ENCODE results near the gene ZSCAN10. TPM values are rescaled to one million over a fixed set of nuclear protein-coding genes. Genes with fewer than 3 reads are reported as not detected.
A peak's percentile ranks its signal among the peaks of the same experiment; 100 is the strongest.

ZSCAN10 gene
- total RNA-seq, 4 donors from 2014 or later: 1.7 TPM; not detected in 3

- Histone ChIP-seq H3K4me3 (no peak overlapping the region), H3K9me3 (no peaks in the 10 kb centered on the region), H3K4me1 (peaks cover 0 to 24% (median 18%) of the 10 kb centered on the region in 3 donors), H3K27me3 (peaks cover 73% of the 10 kb centered on the region), H3K36me3 (no peaks in the 10 kb centered on the region), H3K27ac (no peak overlapping the region)
- no peak for ATAC-seq
- TF ChIP-seq EP300 (IDR thresholded peaks at IDR 0.05): no peak
- TF ChIP-seq CTCF (IDR thresholded peaks at IDR 0.05): no peak
- no peak for TF ChIP-seq POLR2AphosphoS5 (IDR thresholded peaks at IDR 0.05)
- TF ChIP-seq POLR2A (IDR thresholded peaks at IDR 0.05): no peak
- WGBS, 2 donors (ENCODE audit: low coverage in 1 of 2): 76 to 94% methylated on average over 3 to 5 of the region's 26 CpGs
Measured at GRCh38 chr16:3049921-3050481, 49.1 kb downstream of the ZSCAN10 start.

DNA sequence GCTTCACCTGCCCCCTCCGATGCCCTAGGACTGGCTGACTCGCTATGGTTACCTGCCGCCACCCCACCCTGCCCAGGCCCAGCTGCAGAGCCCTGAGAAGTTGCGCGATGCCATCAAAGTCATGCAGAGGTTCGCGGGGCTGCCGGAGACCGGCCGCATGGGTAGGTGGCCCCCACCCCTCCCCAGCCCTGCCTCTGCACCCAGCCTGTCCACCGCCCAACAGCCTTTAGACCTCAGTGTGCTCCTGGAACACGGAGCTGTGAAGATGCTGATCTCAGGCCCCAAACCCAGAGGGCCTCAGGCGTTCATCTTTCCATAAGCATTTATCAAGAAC, 51.7 kb downstream of the ZSCAN10 start:
- no peak overlapping the region for H3K27ac ChIP-seq
- TF ChIP-seq CTCF (IDR thresholded peaks at IDR 0.05): no peak
- no peak for TF ChIP-seq POLR2A (IDR thresholded peaks at IDR 0.05)
- TF ChIP-seq POLR2AphosphoS5 (IDR thresholded peaks at IDR 0.05): no peak
- TF ChIP-seq EP300 (IDR thresholded peaks at IDR 0.05): no peak
- 40% methylated on average over 1 of the region's 13 CpGs; no CpG with 5 or more reads in 1 of the 2 donors for WGBS, 2 donors (ENCODE audit: low coverage in 1 of 2)
- no peak overlapping the region for H3K4me3 ChIP-seq
- ATAC-seq: no peak
- H3K36me3 ChIP-seq: no peaks in the 10 kb centered on the region
- peaks cover 0 to 27% (median 18%) of the 10 kb centered on the region in 3 donors for H3K4me1 ChIP-seq
- no peaks in the 10 kb centered on the region for H3K9me3 ChIP-seq
- H3K27me3 ChIP-seq: peaks cover 99% of the 10 kb centered on the region

DNA sequence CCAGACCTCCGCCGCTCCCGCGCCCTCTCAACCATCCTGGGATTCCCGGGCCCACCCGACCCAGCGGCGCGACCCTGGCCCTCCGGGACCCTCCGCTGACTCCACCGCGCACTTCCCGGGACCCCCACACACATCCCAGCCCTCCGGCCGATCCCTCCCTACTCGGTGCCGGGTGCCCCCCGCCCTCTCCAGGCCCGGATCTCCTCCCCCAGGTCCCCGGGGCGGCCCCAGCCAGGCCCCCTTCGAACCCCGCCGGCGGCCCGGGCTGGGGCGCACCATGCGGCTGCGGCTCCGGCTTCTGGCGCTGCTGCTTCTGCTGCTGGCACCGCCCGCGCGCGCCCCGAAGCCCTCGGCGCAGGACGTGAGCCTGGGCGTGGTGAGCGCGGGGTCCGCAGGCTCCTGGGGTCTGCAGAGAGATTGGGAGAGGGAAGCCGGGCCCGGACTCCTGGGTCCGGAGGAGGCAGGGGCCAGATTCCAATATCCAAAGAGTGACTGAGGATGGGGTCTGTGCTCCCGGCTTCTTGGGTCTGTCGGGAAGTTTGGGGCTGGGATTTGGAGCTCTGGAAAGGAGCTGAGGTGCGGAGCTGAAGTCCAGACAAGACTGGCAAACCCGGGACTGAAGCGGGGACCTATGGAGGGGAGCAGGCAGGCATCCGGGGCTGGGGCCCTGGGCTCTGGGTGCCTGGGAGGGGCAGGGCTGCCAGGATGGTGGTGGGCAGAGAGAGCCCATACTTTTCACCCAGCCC, 52.3 kb downstream of the ZSCAN10 start:
- H3K4me1 ChIP-seq: peaks cover 0 to 27% (median 18%) of the 10 kb centered on the region in 3 donors
- H3K9me3 ChIP-seq: no peaks in the 10 kb centered on the region
- peaks cover 98% of the 10 kb centered on the region for H3K27me3 ChIP-seq
- ATAC-seq: no peak
- WGBS, 2 donors (ENCODE audit: low coverage in 1 of 2): 0% methylated on average over 1 of the region's 54 CpGs
- TF ChIP-seq EP300 (IDR thresholded peaks at IDR 0.05) (no peak), CTCF (IDR thresholded peaks at IDR 0.05) (no peak), POLR2AphosphoS5 (IDR thresholded peaks at IDR 0.05) (no peak), POLR2A (IDR thresholded peaks at IDR 0.05) (no peak)
- no peak overlapping the region for H3K27ac ChIP-seq
- no peaks in the 10 kb centered on the region for H3K36me3 ChIP-seq
- peak overlapping the region in 1 of 2 donors; percentile 51 for H3K4me3 ChIP-seq

GRCh38 chr16:3045758-3046640, 53.1 kb downstream of the ZSCAN10 start, which contains the start of gene MMP25:
TSS of gene MMP25 (plus strand) at chr16:3046561. CDS start at chr16:3046918, 357 bp downstream.
- H3K4me3 ChIP-seq: peak within 1 kb of the TSS; percentile 1 to 51
- H3K36me3 ChIP-seq: no peaks in the 10 kb centered on the region
- H3K27ac ChIP-seq: peak within 1 kb of the TSS in 1 of 4 donors; percentile 27
- peak; percentile 42 for ATAC-seq
- no peaks in the 10 kb centered on the region for H3K9me3 ChIP-seq
- 0% methylated on average over 1 to 2 of the region's 86 CpGs for WGBS, 2 donors (ENCODE audit: low coverage in 1 of 2)
- TF ChIP-seq CTCF (IDR thresholded peaks at IDR 0.05) (no peak), EP300 (IDR thresholded peaks at IDR 0.05) (no peak), POLR2A (IDR thresholded peaks at IDR 0.05) (no peak), POLR2AphosphoS5 (IDR thresholded peaks at IDR 0.05) (no peak)
- H3K4me1 ChIP-seq: peaks cover 0 to 27% (median 18%) of the 10 kb centered on the region in 3 donors
- H3K27me3 ChIP-seq: peaks cover 98% of the 10 kb centered on the region

Measured in gastroesophageal sphincter (tissue), 4 donors.